ENCODE measurements around the gene PDZD2.

DNA sequence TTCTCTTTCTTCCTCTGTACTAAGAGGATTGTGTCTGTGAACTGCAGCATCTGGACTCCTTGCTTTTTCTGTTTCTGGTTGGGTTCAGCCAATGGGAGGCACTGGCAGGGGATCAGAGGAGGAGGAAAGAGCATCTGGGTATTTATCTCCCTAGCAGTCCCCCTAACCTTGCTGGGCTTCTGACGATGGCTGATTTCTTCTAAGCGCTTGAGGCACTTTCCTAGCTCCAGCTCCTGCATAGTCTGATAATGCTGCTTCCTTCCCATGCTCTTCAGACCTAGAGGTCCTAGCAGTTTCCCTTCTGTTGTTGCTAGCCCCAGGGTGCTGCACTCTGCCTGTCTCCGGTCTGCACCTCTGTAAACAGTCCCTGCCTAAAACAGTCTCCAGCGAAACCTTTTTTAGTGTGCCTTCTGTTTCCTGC is 225.1 kb downstream of the PDZD2 start:
- no peak for TF ChIP-seq ZNF274 (IDR thresholded peaks at IDR 0.05; ENCODE audit: low read depth, low read length)
- TF ChIP-seq SUZ12 (IDR thresholded peaks at IDR 0.05; ENCODE audit: extremely low read depth, insufficient read depth, insufficient read length): no peak
- no peak for TF ChIP-seq YY1 (IDR thresholded peaks at IDR 0.05; ENCODE audit: insufficient read depth, insufficient read length)

All from NT2/D1 (cell line).